Measurements from ENCODE around the gene ADAMTS17.

The ADAMTS17 gene

DNA sequence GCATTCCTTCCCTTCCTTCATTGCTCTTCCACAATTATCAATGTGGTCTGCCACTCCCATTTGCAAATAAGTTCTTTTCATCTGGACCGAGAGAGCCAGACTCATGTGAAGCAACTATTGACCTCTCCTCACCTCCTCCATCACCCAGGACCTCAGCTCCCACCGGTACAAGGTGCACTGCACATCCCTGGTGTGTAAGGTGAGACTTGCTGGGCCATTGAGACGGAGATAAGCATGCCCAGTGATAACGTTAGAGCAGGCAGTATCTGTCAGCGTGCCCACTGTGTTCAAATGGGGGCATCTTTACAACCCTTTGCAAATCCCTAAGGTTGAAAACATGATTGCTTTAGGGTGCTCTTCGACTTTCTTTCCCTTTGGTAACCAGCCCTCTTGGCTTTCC, 154.8 kb downstream of the ADAMTS17 start:
- TF ChIP-seq, protein P1, sequence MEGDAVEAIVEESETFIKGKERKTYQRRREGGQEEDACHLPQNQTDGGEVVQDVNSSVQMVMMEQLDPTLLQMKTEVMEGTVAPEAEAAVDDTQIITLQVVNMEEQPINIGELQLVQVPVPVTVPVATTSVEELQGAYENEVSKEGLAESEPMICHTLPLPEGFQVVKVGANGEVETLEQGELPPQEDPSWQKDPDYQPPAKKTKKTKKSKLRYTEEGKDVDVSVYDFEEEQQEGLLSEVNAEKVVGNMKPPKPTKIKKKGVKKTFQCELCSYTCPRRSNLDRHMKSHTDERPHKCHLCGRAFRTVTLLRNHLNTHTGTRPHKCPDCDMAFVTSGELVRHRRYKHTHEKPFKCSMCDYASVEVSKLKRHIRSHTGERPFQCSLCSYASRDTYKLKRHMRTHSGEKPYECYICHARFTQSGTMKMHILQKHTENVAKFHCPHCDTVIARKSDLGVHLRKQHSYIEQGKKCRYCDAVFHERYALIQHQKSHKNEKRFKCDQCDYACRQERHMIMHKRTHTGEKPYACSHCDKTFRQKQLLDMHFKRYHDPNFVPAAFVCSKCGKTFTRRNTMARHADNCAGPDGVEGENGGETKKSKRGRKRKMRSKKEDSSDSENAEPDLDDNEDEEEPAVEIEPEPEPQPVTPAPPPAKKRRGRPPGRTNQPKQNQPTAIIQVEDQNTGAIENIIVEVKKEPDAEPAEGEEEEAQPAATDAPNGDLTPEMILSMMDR (IDR thresholded peaks at IDR 0.05; ENCODE audit: low read length, missing control alignments) = no peak
- no peak for DNase-seq (ENCODE audit: low read depth)
- H3K4me3 ChIP-seq (replicated peaks; ENCODE audit: low read depth, low read length) = no peak overlapping the region

DNA sequence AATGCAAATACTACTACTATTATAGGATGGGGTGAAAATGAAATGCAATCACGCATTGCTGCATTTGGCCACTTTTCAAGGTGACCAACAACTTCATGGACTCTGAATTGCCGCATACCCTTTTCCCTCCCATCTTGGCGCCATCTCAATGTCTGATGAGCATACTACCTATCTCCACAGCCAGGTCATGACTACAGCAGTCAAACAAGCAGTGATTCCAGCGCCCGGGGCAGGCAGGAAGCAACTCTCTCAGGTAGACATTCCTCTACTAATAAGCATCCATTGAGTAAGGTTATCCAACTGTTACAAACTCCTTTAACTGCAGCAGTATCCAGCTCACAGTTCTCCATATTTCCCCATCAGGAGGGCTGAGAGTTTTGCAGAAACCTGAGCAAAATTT, 155.4 kb downstream of the ADAMTS17 start:
- DNase-seq (ENCODE audit: low read depth) = no peak
- no peak overlapping the region for H3K4me3 ChIP-seq (replicated peaks; ENCODE audit: low read depth, low read length)
- TF ChIP-seq, protein P1 (IDR thresholded peaks at IDR 0.05; ENCODE audit: low read length, missing control alignments) = no peak

DNA sequence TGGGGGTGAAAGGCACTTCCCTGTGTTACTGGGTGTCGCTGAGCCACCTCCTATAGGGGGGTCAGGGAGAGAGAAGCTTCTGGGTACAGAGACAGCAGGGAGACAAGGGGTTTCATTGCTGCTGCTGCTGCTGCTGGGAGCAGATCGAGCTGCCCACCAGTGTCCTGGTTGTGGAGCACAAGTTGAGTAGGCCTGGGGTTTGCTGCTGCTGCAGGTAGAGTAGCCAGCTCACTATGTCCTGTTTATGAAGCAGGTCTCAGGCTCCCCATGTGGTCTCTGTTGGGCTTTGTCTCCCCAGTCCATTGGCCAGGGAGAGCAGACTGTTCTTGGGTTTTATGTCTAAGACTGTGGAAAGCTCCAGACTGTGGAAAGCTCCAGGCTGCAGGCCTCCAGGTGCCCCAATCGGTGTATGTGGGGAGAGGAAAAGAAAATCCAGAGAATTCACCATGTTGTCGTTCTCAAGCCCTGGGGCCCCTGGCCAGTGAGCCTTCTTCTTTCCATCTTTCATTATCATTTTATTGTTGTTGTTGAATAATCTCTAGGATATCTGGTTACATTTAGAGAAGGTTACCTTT, 157.8 kb downstream of the ADAMTS17 start:
- DNase-seq (ENCODE audit: low read depth) = no peak
- TF ChIP-seq, protein P1 (IDR thresholded peaks at IDR 0.05; ENCODE audit: low read length, missing control alignments) = no peak

DNA sequence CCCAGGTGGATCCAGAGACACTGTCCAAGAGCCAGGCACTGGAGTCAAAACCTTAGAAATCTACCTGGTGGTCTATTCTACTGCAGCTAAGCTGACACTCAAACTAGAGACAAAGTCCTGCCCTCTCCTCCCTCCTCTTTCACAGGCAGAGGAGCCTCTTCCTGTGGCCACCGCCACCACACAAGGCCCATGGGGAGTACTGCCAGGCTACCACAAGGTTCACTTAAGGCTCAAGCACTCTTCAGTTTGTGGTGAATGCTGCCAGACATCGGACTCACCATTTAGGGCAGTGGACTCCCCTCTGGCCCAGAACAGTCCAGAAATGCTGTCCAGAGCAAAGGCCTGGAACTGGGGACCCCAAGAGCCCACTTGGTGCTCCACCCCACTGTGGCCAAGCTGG, 160.9 kb downstream of the ADAMTS17 start:
- H3K4me3 ChIP-seq (replicated peaks; ENCODE audit: low read depth, low read length) = no peak overlapping the region
- DNase-seq (ENCODE audit: low read depth) = no peak
- TF ChIP-seq, protein P1 (IDR thresholded peaks at IDR 0.05; ENCODE audit: low read length, missing control alignments) = no peak

More for the DNA sequence above, 157.8 kb downstream of the ADAMTS17 start:
- H3K4me3 ChIP-seq (replicated peaks; ENCODE audit: low read depth, low read length) = no peak overlapping the region

DNA sequence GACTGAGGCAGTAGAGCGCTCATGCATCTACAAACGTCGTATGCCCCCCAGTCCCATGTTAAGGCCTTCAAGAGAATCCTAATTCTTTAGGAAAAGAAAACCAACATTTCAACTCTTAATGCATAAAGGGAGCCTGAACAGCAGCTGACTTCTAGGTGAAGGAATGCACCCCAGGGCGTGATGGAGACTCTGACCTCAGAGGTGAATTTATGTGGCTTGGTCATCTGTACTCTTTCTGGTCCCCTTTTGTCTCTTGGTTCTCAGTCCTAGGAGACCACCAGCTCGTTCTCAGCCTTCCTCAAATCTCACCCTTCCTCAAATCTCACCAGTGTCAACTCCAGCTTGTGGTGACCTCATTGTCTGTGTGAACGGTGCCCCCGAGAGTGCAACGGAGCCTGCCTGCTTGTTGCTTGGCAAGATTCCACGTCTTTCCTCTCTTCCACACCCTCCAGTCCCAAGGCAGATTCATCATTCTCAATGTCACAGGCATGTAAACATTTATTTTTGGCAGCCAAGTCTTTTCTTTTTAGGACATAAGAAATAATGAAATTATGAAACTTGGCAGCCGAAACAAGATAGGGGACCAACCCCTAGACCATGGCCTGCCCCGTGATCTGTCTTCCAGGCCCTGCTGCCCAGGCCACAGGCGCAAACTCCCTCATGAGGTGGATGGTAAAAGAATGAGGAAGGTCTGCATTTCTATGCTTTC, 166.2 kb downstream of the ADAMTS17 start:
- H3K4me3 ChIP-seq (replicated peaks; ENCODE audit: low read depth, low read length) = no peak overlapping the region
- TF ChIP-seq, protein P1 (IDR thresholded peaks at IDR 0.05; ENCODE audit: low read length, missing control alignments) = no peak

DNA sequence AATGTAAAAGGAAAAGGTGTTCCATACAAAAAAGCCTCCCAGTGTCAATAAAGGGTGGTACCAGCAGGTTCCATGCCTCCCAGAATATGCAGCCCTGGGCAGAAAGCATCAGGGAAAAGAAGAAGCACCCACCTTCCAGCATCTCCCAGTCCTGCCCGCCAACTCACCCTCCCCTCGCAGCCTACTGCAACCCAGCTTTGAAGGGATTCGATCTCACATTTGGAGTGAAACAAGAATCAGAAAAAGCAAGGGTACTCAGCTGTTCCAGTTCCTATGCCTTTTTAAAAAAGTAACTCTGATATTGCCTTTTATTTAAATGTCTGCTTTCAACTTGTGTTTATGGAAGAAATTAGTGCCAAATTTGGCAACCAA, 166.9 kb downstream of the ADAMTS17 start:
- TF ChIP-seq, protein P1 (IDR thresholded peaks at IDR 0.05; ENCODE audit: low read length, missing control alignments) = no peak
- DNase-seq (ENCODE audit: low read depth) = no peak
- H3K4me3 ChIP-seq (replicated peaks; ENCODE audit: low read depth, low read length) = no peak overlapping the region

More for the DNA sequence above, 166.2 kb downstream of the ADAMTS17 start:
- DNase-seq (ENCODE audit: low read depth) = no peak
